OCI-LY1 (cell line): ENCODE data around the gene NAA35.

Experiments
- H2AFZ ChIP-seq: fragments of 200-600 bp; sonication (generic), shearing (Covaris generic); 2 replicates; pipeline ENCODE4 v1.6.0; 2014; ENCODE audit warnings: antibody characterized with exemption, mild to moderate bottlenecking, low read length
- H3F3A ChIP-seq: fragments of 200-600 bp; sonication (generic), shearing (Covaris generic); 2 replicates; pipeline ENCODE4 v1.6.0; 2014; ENCODE audit warnings: mild to moderate bottlenecking, antibody characterized with exemption, low read length, moderate library complexity; ENCODE audit not compliant: insufficient read depth
- H3K27ac ChIP-seq: fragments of 200-600 bp; sonication (generic); 2 replicates; pipeline ENCODE4 v1.5.1; 2014; ENCODE audit warnings: low read length, mixed run types, mild to moderate bottlenecking, low read depth; ENCODE audit not compliant: poor library complexity, severe bottlenecking
- H3K27me3 ChIP-seq: fragments of 200-600 bp; sonication (generic); 2 replicates; pipeline ENCODE4 v1.6.0; 2014; ENCODE audit warnings: antibody characterized with exemption, mild to moderate bottlenecking, low read length, moderate library complexity; ENCODE audit not compliant: insufficient read depth
- H3K36me3 ChIP-seq: fragments of 200-600 bp; sonication (generic); 2 replicates; pipeline ENCODE4 v1.6.1; 2014; ENCODE audit warnings: mild to moderate bottlenecking, antibody characterized with exemption, low read length, moderate library complexity, mixed read lengths; ENCODE audit not compliant: insufficient read depth
- H3K4me1 ChIP-seq: fragments of 200-600 bp; sonication (generic); 2 replicates; pipeline ENCODE4 v1.5.1; 2014; ENCODE audit warnings: mild to moderate bottlenecking, low read length, moderate library complexity; ENCODE audit not compliant: insufficient read depth, severe bottlenecking
- H3K4me2 ChIP-seq: fragments of 200-600 bp; sonication (generic), shearing (Covaris generic); 2 replicates; pipeline ENCODE4 v1.6.1; 2014; ENCODE audit warnings: low read length
- H3K4me3 ChIP-seq: fragments of 200-600 bp; sonication (generic); 2 replicates; pipeline ENCODE4 v1.5.1; 2014; ENCODE audit warnings: low read length, low read depth, mild to moderate bottlenecking, mixed read lengths; ENCODE audit not compliant: poor library complexity, severe bottlenecking
- H3K79me2 ChIP-seq: fragments of 200-600 bp; shearing (Covaris generic); 2 replicates; pipeline ENCODE4 v1.6.1; 2016; ENCODE audit warnings: mixed run types, low read length, mixed read lengths; ENCODE audit not compliant: insufficient read depth
- H3K9ac ChIP-seq: fragments of 200-600 bp; sonication (generic), shearing (Covaris generic); 2 replicates; pipeline ENCODE4 v1.6.1; 2014; ENCODE audit warnings: mild to moderate bottlenecking, low read length, mixed read lengths
- H3K9me2 ChIP-seq: fragments of 200-600 bp; sonication (generic), shearing (Covaris generic); 2 replicates; pipeline ENCODE4 v1.6.1; 2014; ENCODE audit warnings: low read depth, mild to moderate bottlenecking, low read length, mixed read lengths
- H3K9me3 ChIP-seq: fragments of 200-600 bp; shearing (Covaris generic); 2 replicates; pipeline ENCODE4 v1.6.1; 2014; ENCODE audit warnings: low read length, mixed read lengths
- H4K20me1 ChIP-seq: fragments of 200-600 bp; sonication (generic), shearing (Covaris generic); 2 replicates; pipeline ENCODE4 v1.6.0; 2016; ENCODE audit warnings: mild to moderate bottlenecking, low read length; ENCODE audit not compliant: insufficient read depth
- EZH2 ChIP-seq: fragments of 200-600 bp; sonication (generic), shearing (Covaris generic); IDR thresholded peaks from 2 replicates; pipeline ENCODE4 v1.8.0; 2017; ENCODE audit warnings: borderline replicate concordance, mixed run types, mild to moderate bottlenecking, antibody characterized with exemption, low read length, moderate library complexity, mixed read lengths
- TF ChIP-seq, protein P1 (sequence below): fragments of 200-600 bp; sonication (generic), shearing (Covaris generic); IDR thresholded peaks from 2 replicates; pipeline ENCODE4 v1.5.1; 2017; ENCODE audit warnings: mild to moderate bottlenecking, antibody characterized with exemption, low read length, moderate library complexity, mixed read lengths

The NAA35 gene

DNA sequence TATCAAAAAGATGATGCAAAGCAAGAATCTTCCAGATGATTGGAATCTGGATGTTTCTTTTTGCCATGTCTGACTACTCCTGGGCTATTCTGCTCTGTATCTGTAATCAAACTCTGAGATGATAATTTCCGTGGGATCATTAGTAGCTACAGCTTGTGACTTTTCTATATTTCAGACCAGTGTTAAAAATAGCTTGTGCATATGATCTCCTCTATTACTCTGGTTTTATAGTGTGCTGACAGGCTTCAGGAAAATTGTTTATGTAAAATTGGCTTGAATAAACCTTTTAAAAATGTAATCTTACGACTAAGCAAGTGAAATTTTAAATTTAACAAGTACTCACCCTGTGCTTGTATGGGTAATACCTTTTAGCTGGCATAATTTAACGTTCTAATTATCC lies 40.4 kb downstream of the NAA35 start:
- Histone ChIP-seq H3K79me2 (no peaks in the 10 kb centered on the region), H3K36me3 (peaks cover 42% of the 10 kb centered on the region)

DNA sequence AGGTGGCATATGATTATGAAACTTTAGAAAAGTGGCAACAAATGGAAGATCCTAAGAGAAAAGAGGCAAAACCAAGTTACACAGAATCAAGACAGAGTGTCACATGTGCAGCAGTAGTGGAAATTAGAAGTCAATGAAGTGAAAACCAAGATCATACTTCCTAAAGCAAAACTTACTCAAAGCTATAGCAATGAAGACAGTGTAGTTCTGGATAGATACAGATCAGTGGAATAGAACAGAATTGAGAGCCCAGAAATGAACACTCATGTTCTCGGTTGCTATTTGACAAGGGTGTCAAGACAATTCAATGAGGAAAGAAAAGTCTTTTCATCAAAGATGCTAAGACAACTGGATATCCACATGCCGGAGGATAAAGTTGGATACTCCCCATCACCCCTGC lies 43.5 kb downstream of the NAA35 start:
- Histone ChIP-seq H3K9ac (no peak overlapping the region), H3F3A (no peaks in the 10 kb centered on the region), H3K36me3 (peaks cover 21% of the 10 kb centered on the region), H3K4me3 (no peak overlapping the region), H3K9me3 (no peaks in the 10 kb centered on the region), H3K4me1 (no peaks in the 10 kb centered on the region), H3K79me2 (no peaks in the 10 kb centered on the region), H4K20me1 (no peaks in the 10 kb centered on the region), H3K4me2 (no peak overlapping the region), H3K27ac (no peak overlapping the region), H3K9me2 (no peaks in the 10 kb centered on the region), H3K27me3 (no peaks in the 10 kb centered on the region), H2AFZ (no peak overlapping the region)
- no peak for TF ChIP-seq EZH2
- TF ChIP-seq, protein P1, sequence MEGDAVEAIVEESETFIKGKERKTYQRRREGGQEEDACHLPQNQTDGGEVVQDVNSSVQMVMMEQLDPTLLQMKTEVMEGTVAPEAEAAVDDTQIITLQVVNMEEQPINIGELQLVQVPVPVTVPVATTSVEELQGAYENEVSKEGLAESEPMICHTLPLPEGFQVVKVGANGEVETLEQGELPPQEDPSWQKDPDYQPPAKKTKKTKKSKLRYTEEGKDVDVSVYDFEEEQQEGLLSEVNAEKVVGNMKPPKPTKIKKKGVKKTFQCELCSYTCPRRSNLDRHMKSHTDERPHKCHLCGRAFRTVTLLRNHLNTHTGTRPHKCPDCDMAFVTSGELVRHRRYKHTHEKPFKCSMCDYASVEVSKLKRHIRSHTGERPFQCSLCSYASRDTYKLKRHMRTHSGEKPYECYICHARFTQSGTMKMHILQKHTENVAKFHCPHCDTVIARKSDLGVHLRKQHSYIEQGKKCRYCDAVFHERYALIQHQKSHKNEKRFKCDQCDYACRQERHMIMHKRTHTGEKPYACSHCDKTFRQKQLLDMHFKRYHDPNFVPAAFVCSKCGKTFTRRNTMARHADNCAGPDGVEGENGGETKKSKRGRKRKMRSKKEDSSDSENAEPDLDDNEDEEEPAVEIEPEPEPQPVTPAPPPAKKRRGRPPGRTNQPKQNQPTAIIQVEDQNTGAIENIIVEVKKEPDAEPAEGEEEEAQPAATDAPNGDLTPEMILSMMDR: no peak

More for the DNA sequence above, 40.4 kb downstream of the NAA35 start:
- Histone ChIP-seq H2AFZ (no peak overlapping the region), H3F3A (0 out of 2 replicates have a peak, but pooled peaks cover 5% of the 10 kb centered on the region), H3K27ac (no peak overlapping the region), H4K20me1 (no peaks in the 10 kb centered on the region), H3K4me3 (no peak overlapping the region), H3K27me3 (no peaks in the 10 kb centered on the region), H3K4me1 (no peaks in the 10 kb centered on the region), H3K9me2 (no peaks in the 10 kb centered on the region), H3K9me3 (no peaks in the 10 kb centered on the region), H3K9ac (no peak overlapping the region), H3K4me2 (no peak overlapping the region)
- no peak for TF ChIP-seq EZH2
- TF ChIP-seq, protein P1: no peak

DNA sequence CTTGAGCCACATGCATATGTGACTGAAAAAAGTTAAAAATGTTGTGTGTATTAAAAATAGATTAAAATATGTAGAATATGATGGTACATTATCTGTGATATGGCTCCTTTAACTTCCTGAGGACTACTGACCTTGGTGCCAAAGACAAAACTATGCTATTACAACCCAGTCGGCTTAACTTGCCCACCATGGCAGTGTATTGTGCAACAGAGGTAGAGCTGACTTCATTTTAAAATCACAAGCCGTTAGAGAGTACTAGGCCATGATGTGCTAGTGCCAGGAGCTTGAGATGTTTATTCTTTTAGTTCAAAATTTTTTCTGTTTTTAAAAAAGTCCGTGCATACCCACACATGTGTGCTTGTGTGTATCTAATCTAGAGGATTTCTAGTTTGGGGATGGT lies 46.3 kb downstream of the NAA35 start:
- Histone ChIP-seq H3K79me2 (no peaks in the 10 kb centered on the region), H3K4me3 (no peak overlapping the region), H2AFZ (no peak overlapping the region), H3K36me3 (peaks cover 6% of the 10 kb centered on the region; the same call in 1 of the 2 replicates), H3K9me3 (no peaks in the 10 kb centered on the region), H3K4me2 (no peak overlapping the region), H3K4me1 (no peaks in the 10 kb centered on the region), H3F3A (no peaks in the 10 kb centered on the region), H3K9me2 (no peaks in the 10 kb centered on the region), H4K20me1 (no peaks in the 10 kb centered on the region), H3K27me3 (no peaks in the 10 kb centered on the region), H3K27ac (no peak overlapping the region), H3K9ac (no peak overlapping the region)
- no peak for TF ChIP-seq EZH2
- TF ChIP-seq, protein P1: no peak
